ENCODE measurements around the gene HINT2.

The HINT2 gene

DNA sequence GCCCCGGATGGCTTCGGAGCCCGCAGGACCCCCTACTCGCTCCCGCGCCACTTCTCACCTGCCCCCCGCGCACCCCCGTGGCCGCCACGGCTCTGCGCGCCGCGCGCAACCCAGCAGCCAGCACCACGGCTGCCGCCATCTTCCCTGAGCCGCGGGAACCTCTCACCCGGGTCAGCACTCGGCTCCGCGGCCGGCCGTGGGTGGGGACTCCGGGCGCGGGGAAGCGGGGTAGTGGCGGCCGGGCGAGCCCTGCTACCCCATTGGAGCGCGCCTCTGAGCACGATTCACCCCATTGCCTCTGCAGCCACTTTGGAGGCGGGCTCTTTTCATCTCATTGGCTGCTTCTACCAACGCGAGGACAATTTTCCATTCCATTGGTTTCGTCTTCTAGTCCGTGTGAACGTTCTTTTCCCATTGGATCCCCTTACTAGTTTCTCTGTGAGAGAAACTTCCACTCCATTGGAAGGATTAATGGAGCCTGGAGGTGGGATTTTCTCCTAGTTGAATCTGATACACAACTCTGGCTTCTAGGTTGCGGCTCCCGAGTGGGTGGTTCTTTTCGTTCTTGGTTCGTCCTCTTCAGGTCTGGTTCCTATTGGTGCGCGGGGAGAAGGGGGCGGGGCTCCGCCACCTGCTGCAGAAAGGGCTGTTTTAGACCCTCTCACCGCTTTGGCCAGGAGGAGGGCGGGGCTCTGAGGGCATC lies at the start of gene HINT2:
HINT2 (minus strand) TSS at position 202 of the 703 bp plus-strand sequence; CDS start at position 139, 63 bp downstream.
- peak; percentile 88 to 98 for DNase-seq

DNA sequence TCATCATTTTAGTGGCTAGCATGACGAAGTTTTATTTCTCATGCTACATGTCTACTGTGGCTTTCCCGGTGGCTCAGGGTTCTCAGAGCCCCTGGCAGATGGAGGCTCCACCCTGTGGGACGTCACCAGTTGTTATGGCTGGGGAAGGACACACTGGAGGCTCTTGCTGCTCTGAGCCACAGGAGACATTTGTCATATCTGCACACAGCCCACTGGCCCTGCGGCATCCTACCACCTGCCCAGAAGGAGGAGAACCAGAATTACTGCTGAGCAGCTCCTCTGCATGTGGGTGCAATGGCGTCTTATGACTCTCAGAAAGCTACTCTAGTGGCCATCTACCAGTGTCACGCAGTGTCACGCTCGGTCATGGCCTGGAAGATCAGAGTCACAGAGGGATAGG lies 48.7 kb upstream of the HINT2 start:
- DNase-seq = no peak

DNA sequence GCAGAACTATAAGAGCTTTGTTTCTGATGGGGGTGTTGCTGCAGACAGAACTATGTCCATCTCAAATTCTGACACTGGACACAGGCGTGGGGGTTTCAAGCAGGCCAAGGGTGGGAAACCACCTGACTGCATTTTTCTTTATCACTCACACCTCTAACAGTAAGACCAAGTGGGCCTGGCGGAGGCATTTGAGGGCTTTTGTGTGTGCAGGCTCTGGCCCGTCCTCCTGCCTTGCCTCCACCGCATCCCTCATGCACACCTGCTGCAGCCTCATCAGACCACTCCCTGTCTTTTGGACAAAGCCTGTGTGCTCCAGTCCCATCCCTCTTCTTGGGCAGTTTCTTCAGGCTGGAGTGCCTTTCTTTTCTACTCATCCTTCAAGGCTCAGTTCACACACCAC lies 47.5 kb upstream of the HINT2 start:
- DNase-seq = no peak

DNA sequence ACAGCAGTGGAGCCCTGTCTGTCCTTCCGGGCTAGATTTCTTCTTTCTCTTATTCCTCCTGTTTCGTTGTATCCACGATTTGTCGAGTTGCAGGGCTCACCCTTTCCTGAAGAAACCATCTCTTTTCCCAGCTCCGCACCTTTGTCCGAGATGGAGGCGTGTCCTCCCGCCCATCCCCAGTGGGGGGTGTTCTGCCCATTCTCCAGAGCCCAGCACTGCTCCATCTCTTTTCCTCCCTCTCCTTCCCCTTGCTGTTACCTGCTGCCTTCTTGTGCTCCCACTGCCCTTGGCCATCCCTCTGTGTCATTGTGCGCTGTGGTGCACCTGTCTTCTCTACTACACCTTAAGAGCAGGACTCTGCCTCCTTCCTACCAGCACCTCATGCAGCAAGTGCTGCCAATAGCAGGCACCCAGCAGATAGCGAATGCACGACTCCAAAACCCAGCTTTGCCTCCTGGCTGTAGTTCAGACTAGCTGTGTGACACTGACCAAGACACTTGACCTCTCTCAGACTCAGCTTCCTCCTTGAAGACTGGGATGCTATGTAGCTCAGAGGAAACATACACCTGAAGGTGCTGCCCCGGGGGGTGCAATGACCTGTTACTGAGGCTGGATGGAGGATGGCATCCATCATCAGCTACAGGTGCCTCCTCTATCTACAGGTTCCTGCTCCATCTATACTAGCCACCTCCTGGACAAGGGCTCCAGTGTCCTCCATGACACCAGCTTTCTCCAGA lies 46.5 kb upstream of the HINT2 start:
- DNase-seq = no peak

DNA sequence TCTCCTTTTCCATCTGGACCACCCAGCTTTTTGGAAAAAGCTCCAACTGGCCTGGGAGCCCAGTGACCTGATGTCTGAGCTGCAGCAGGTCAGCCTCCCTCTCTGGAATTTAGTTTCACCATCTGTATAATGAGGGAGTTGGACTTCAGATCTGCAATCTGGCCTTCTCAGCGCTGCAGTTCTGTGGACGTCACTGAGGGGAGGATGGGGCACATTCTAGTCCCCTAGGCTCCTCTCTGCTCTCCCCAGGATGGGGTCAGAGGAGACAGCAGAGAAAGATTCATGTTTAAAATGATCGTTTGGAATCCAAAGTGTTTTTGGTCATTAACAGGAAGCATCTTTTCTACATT lies 45.1 kb upstream of the HINT2 start:
- DNase-seq = no peak

DNA sequence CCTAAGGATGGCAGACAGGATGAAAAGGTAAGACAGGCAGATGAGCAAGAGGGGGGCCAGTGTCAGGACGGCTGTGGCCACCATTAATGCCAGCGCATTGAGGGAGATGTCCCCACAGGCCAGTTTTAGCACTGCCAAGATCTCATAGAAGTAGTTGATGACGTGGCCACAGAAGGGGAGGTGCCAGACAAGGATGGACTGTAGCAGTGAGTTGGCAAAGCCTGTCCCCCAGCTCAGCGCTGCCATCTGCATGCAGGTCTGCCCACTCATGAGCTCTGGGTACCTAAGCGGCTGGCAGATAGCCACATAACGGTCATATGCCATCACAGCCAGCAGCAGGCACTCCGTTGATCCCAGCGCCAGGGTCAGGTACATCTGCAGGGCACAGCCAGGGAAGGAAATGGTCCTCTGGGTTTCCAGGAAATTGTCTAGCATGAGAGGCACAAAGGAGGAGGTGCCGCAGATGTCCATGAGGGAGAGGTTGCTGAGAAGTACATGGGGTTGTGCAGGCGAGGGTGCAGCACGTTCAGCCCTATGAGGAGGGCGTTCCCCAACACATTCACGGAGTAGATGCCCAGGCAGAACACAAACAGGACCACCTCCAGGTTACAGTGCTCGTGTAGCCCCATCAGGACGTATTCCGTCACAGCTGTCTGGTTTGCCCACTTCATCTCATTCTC lies 44.6 kb upstream of the HINT2 start:
- DNase-seq = no peak

DNA sequence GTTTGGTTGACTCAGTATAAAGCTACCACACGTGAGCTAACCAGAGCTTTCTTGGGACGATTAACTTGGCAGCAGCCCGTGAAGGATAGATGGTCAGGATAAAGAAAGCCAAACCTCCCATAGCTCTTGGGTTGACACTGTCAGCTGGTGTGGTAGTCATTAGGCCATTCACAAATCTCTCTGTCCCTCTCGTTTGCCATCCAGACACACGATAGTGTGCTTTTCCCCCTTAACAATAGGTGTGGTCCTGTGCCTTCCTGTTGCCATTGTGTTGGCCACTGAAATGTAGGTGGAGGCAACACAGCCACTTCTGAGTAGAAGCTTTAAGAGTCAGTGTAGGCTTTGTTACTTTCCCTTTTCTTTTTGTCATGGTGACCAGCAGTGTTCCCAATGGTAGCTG lies 43.6 kb upstream of the HINT2 start:
- no peak for DNase-seq

DNA sequence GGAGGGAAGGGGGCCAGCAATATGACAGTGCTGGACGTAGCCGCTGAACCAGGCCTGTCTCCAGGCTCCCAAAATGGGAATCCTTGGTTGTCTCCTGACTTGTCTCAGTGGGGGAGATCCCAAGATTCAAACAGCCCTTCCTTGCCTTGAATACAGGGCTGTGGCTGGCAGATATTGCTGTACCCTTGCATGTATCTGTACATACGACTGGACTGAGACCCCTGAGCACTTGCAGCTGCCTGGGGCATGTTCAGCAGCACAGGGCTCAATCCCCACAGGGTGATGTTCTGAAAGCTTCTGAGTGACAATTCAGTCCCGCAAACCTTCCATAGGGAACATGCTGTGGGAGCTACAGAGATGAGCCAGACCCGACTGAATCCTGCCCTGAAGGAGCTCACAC lies 42.0 kb upstream of the HINT2 start:
- DNase-seq = no peak

DNA sequence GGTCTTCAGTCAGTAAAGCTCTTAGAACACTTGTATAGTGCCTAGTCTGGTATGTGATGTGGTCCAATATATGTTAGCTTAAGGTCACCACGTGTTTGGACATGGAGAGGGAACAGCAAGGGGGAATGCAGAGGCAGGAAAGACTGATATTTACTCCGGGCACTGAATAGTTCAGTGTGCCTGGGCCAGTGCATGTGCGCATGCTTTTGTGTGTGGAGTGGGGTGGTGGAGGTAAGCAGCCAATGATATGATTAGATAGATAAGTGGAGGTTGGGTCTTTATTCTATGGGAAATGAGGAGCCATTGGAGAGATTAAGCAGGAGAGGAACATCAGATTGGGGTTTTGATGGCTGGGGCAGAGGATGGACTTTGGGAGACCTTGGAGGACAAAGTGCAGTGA lies 41.4 kb upstream of the HINT2 start:
- DNase-seq = no peak

DNA sequence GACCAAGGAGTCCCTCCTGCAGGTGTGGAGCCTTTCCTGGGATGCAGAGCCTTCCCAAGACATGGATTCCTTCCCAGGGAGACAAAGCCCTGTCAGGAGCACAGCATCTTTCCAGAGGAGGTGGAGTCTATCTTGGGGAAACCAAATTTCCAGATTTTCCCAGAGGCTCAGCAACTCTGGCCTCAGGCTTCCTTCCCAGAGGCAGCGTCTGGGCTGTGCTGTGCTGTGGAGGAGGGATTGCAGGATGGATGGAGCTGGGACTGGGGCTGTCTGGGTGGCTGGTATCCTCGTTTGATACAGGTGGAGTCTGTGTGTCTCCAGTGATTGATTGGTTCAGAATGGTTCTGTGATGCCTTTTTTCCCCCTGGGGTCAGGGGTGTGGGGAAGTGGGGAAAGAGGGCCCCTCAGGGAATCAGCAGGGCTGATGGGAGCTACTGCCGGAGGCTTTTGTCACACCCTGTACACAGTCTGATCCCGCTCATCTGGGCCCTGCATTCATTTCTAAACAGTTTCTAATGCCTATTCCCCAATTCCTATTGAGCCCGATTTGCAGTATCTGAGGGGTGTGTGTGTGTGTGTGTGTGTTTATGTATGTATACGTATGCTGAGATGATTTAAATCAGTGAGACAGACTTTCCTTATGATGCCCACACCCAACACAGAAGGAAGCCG lies 39.4 kb upstream of the HINT2 start:
- no peak for DNase-seq

DNA sequence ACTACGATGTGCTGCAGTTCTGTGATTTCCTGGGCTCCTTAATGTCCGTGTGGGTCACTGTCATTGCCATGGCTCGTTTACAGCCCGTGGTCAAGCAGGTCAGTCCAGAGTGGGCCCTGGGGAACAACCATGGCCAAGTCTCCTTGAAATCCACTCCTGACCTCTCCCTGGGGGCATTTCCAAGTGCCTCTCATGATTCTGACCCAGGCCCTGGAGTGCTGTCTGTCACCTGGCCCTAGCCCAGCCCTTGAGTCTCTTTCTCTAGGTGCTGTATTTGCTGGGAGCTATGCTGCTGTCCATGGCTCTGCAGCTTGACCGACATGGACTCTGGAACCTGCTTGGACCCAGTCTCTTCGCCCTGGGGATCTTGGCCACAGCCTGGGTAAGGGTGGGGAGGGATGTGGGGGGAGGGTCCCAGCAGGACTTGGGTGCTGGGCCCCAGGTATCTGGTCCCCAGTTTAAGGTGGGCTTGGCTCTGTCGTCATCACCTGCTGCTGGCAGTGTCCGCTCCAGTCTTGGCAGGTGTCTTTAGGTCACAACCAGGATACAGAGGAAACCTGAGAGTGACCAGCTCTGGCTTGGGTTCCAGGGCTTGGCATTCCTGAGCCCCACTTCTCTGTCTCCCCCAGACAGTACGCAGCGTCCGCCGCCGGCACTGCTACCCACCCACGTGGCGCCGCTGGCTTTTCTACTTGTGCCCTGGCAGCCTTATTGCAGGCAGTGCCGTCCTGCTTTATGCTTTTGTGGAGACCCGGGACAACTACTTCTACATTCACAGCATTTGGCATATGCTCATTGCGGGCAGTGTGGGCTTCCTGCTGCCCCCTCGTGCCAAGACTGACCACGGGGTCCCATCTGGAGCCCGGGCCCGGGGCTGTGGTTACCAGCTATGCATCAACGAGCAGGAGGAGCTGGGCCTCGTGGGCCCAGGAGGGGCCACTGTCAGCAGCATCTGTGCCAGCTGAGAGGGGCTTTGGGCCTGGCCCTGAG lies 38.3 kb upstream of the HINT2 start:
- DNase-seq = no peak

DNA sequence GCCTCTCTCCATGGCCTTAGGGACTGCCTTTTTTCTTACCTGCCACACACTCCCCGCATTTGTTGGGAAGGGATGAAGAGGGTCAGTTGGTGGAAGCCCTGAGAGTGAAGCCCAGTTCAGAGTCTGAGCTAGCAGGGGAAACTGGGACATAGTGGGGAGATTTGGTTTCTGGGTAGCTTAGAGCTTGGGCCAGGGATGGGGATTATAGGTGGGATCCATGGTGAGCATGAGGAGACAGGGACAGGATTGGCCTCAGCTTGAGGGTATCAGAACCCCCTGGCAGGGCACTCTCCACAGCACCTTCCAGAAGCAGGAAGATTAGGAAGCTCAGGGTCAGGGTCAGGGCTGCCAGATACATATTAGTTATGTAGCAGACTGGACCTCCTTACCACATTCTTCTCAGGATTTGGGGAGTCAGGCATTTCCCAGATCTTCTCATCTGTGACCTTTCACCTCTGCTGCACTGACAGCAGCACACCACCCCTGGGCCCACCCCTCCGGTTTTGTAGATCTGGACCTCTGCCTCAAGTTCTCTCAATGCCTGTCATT lies 37.5 kb upstream of the HINT2 start:
- DNase-seq = no peak

DNA sequence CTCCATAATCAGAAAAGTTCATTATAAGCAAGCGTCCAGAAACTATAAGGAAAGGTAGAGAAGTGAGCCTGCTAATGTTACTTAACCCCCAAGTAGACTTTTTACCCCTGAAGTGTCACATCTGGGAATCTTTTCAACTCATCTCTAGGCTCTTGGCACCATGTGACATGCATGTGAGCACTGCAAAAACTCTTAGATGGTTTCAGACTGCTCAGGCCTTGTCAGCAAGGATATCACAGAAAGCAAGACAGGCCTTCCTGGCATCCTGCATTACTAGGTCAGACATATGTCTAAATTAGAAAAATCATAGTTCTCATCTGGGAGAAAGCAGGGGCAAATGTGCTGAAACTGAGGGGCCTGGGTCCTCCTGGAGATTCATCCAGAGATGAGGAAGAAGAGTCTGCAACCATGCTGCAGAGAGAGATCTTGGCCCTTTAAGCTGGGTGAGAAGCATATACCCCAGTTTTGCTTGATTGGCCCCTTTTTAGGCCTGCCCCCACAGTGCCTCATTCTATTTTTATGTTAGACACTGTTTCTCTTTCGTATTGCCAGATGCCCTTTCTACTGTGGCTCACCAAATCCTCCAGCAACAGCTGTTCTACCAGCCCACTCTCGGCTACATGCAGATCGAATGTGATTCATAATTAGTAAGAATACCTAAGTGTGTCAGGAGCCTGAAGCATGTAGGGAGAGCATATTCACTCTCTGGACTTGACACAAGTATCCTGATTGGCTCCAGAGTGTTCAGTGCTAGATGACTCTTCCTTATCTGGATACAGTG lies 33.1 kb upstream of the HINT2 start:
- DNase-seq = no peak

DNA sequence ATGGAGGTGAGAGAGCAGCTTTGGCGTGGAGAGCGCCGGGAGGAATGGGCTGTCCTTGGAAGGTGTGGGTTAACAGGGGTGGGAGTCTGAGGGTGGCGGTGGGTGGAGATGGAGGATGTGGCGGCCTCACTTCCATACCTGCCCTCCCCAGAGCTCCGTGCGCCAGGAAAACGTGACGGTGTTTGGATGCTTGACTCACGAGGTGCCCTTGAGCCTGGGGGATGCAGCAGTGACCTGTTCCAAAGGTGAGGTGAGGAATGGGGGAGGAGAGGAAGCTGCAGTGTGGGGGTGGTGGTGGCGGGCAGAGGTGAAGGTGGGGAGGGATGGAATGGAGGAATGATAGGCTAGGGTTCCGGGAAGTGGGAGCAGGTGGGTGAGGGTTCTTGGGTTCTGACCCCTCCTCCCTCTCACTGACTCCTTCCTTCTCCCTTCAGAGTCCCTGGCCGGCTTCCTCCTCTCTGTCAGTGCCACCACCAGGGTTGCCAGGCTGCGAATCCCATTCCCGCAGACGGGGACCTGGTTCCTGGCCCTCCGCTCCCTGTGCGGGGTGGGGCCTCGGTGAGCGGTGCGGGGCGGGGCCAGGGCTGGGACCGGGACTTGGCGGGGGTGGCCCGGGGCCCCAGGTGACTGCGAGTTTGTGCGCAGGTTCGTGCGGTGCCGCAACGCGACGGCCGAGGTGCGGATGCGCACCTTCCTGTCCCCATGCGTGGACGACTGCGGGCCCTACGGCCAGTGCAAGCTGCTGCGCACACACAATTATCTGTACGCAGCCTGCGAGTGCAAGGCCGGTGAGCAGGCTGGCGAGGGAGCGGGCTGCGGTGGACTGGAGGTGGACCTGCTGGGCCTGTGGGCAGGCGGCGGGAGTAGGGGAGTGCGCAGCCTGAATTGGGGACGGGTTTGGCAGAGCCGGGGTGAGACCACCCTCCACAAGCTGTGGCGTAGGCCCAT lies 31.3 kb upstream of the HINT2 start:
- no peak for DNase-seq

DNA sequence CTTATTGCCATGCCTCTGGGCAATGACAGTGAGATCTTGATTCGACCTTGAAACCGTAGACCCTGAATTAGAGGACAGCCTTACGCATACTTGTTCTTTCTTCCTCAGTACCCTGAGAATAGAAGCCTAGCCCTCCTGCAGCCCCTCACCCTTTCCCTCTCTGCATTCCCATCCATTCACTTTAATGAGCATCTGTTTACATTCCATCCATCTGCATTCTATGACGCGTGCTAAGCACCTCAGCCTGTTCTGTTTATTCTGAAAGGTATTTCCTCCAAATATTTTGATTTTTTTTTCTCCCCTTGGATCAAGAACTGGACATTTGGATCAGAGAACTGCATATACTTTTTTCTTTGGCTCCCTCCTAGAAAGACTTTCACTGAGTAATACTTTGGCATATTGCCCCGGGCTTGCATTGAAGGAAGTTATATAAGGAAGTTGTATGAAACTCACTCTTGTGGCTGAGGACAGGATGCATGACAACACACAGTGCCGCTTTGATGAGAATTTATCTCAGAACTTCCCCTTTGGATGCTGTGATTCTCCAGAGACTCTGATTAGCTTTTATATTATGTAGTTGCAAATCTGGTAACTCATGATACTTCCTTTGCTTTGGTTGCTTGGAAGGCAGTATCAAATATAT lies 29.9 kb upstream of the HINT2 start:
- peak in 1 of 2 experiments; percentile 52 for DNase-seq

DNA sequence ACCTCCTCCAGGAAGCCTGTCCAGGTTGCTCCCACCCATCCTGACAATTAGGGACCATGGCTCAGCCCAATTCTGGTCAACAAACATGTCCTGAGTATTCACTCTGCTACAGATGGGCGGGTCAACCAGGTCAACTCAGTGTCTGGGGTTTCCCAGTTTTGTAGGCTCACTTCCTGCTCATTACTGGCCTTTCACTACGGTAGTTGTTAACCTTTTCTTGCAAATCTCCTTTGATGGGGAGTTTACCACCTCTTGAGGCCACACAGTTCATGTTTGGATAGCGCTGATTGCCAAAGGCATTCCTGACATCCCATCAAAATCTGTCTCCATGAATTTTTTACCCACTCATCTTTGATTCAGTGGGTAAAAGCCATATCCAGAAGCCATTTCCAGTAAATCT lies 28.0 kb upstream of the HINT2 start:
- DNase-seq = no peak

DNA sequence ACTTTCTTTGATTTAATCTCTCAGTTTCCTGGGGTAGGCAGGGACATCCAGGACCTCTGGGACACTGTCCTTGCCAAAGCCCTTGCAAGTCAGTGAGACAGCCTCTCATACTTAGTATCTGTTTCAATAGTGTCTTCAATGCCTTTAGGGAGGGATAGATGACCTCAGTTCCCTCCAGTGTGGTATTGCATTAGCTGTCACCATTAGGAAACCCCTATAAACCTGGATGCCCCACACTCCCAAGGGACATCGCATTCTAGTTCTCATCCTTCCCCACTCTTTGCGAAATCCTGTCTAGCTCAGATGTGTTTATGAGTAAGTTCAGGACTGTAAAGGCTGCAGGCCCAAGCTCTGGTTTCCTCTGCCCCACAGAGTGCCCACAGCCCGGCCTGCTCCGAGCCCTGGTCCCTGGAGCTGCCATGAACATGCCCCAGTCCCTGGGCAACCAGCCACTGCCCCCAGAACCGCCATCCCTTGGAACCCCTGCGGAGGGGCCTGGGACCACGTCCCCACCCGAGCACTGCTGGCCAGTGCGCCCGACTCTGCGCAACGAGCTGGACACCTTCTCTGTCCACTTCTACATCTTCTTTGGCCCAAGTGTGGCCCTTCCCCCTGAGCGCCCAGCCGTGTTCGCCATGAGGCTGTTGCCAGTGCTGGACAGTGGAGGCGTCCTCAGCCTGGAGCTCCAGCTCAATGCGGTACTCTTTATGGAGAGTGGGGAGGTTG lies 27.3 kb upstream of the HINT2 start:
- DNase-seq = no peak

DNA sequence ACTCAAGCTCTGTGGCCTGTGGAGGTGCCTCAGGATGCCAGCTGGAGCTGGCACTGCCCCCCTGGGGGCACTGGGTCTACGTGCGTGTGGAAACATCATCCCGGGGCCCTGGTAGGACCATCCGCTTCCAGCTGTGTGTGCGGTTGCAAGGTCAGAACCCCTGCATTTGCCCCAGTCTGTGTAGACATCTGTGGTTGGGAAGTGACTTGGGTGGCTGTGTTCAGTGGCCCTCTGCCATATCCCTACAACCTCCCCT lies 26.7 kb upstream of the HINT2 start:
- no peak for DNase-seq
